ENCODE measurements around the gene EPHB1. TPM values are rescaled to one million over a fixed set of nuclear protein-coding genes. Genes with fewer than 3 reads are reported as not detected.

Gene EPHB1
- total RNA-seq, 4 donors from 2014 or later = 2.6 to 5.3 (median 3.1) TPM; not detected in 1

DNA sequence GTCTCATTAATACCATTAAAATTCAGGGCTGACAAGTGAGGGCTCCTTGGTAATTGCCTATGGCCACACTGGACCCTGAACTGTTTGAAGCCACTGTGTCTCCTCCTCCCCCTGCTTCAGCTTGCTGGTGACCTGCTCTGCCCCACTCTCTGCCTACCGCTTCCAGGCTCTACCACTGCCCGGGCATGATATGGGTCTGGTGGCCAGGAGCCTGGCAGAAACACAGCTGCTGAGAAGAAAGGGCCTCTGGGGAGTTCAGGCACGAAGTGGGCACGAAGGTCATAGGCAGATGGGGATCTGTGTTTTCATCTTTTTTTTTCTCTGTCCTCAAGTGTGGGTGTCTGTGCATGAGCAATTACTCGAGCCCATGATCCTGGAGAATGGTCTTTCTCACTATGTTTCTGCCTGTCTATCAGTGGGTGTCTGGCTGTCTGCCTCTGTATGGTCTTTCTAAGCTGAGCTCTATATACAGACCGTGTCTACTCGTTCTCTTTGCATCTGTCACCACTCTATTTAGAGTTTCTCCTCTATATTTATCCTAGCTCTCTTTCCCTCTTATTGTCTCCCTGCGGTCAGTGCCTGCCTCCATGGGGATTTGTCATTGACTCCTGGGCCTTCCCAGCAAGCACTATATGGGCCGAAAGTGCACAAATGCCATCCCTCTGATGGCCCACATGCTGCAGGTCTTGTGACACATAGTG lies 42.1 kb upstream of the EPHB1 start:
- H3K27me3 ChIP-seq = no peaks in the 10 kb centered on the region
- intact Hi-C loops (cut with DNase I; ENCODE audit: low total_unique reads) = no loop called here
- H3K27ac ChIP-seq = no peak overlapping the region
- H3K9me3 ChIP-seq = no peaks in the 10 kb centered on the region
- no peak for DNase-seq
- H3K4me1 ChIP-seq = no peaks in the 10 kb centered on the region
- TF ChIP-seq POLR2A (IDR thresholded peaks at IDR 0.05) = no peak
- TF ChIP-seq, protein P1, sequence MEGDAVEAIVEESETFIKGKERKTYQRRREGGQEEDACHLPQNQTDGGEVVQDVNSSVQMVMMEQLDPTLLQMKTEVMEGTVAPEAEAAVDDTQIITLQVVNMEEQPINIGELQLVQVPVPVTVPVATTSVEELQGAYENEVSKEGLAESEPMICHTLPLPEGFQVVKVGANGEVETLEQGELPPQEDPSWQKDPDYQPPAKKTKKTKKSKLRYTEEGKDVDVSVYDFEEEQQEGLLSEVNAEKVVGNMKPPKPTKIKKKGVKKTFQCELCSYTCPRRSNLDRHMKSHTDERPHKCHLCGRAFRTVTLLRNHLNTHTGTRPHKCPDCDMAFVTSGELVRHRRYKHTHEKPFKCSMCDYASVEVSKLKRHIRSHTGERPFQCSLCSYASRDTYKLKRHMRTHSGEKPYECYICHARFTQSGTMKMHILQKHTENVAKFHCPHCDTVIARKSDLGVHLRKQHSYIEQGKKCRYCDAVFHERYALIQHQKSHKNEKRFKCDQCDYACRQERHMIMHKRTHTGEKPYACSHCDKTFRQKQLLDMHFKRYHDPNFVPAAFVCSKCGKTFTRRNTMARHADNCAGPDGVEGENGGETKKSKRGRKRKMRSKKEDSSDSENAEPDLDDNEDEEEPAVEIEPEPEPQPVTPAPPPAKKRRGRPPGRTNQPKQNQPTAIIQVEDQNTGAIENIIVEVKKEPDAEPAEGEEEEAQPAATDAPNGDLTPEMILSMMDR (IDR thresholded peaks at IDR 0.05) = no peak
- no peak overlapping the region for H3K4me3 ChIP-seq
- no peaks in the 10 kb centered on the region for H3K36me3 ChIP-seq

DNA sequence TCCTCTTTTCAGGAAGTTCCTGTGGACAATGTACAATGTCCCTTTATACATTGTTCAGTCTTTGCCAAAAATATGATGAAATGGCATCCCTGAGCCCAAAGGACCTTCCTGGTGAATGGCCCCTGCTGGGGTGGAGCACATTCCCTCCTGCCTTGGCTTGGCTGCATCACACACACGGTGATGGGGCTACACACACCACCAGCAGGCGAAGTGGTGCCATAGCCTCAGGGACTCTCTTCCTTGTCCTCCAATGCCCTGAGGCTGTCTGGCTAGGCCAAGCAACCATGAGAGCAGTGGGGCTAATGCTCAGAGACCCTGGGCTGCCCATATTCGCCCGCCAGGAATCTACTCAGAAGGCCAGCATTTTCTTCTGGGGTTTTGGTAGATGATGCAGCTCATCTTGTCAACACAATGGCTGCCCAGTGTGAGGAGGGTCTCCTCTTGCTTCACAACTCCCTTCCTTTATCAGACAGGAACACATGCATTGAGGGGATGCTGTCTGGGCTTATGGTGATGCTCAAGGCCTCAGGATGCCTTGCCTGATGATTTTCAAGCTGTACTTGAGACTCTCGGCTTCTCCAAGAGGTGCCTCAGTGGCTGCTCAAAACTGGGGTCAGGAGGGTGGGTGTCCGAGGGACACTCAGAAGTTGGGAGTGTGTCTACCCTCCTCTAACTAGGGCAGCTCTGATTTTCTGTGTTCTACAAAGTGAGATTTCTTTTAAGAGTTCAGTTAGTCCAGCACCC lies 40.9 kb upstream of the EPHB1 start:
- Histone ChIP-seq H3K4me1 (no peaks in the 10 kb centered on the region), H3K4me3 (no peak overlapping the region), H3K36me3 (no peaks in the 10 kb centered on the region), H3K27ac (no peak overlapping the region), H3K9me3 (no peaks in the 10 kb centered on the region), H3K27me3 (no peaks in the 10 kb centered on the region)
- DNase-seq = no peak
- TF ChIP-seq, protein P1 (IDR thresholded peaks at IDR 0.05) = no peak
- intact Hi-C loops (cut with DNase I; ENCODE audit: low total_unique reads) = no loop called here

DNA sequence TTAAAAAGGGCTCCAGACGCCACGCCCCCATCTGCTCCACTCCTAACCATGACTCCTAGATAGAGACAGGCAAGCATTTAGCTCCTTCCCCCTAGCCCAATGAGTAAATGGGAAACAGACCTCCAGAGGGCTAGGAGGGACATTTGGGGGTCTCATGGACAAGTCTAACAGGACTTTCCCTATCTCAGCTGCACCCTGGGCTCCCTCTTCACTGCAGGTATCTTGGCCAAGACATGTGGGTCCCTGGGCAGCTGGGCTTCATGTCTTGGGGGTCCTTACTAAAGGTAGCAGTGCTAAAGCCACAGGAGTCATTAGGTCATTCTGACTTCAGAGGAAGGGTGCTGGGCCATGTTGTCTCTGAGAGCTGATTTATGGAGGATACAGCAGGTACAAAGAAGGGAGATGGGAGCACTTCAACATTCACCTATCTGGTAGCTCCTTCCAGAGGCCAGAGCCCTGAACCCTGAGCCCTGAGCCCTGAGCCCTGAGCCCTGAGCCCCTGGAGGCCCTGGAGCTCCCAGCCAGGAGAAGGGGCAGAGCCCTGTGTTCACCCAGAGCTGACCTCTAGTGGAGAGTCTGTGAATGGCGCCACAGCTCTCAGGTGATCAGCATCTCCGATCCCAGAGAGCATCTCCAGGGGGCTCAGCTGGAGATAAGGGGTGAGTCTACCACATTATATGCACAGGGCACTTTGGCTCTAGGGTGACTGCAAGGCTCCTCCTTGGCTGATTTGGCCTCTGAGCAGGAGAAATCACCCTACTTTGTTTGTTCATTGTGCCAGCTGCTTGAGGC lies 40.1 kb upstream of the EPHB1 start:
- TF ChIP-seq, protein P1 (IDR thresholded peaks at IDR 0.05) = peak in 2 of 4 experiments; percentile 16 to 30
- TF ChIP-seq POLR2A (IDR thresholded peaks at IDR 0.05) = no peak
- Histone ChIP-seq H3K27me3 (no peaks in the 10 kb centered on the region), H3K27ac (no peak overlapping the region), H3K9me3 (no peaks in the 10 kb centered on the region), H3K36me3 (no peaks in the 10 kb centered on the region), H3K4me1 (no peaks in the 10 kb centered on the region), H3K4me3 (no peak overlapping the region)
- intact Hi-C loops (cut with DNase I; ENCODE audit: low total_unique reads) = no loop called here
- DNase-seq = no peak

DNA sequence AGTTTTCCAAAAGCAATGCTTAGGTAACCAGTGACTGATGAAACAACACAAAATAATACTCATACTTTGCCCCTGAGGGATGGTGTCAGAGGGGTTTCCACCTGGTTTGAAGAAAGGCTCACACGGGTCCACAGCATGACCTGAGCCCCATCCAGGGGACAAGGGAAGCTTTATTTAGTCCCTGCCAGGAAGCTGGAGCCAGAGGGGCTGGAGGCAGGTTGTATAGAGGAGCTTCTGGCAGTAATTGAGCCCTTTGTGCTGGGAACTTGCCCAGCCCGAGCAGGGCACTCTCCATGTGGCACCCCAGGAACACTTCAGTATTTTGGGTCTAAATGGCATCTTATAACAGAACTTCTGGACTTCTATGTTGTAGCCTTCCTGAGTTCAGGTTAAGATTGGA lies 39.2 kb upstream of the EPHB1 start:
- intact Hi-C loops (cut with DNase I; ENCODE audit: low total_unique reads) = no loop called here

More for the DNA sequence above, 39.2 kb upstream of the EPHB1 start:
- Histone ChIP-seq H3K27ac (no peak overlapping the region), H3K36me3 (no peaks in the 10 kb centered on the region), H3K9me3 (no peaks in the 10 kb centered on the region), H3K4me3 (no peak overlapping the region), H3K27me3 (no peaks in the 10 kb centered on the region), H3K4me1 (no peaks in the 10 kb centered on the region)
- TF ChIP-seq, protein P1 (IDR thresholded peaks at IDR 0.05) = no peak
- TF ChIP-seq POLR2A (IDR thresholded peaks at IDR 0.05) = no peak
- no peak for DNase-seq

All from uterus (tissue), 4 donors.